Thoracic aorta (tissue), 2 donors: ENCODE data around the gene FAM120B. TPM values are rescaled to one million over a fixed set of nuclear protein-coding genes. Genes with fewer than 3 reads are reported as not detected.

ENCODE experiments used
- ATAC-seq: fragments of 150-250 bp; one replicate; pipeline ENCODE4 v1.8.0; 2017; ENCODE audit warnings: low read depth; ENCODE audit not compliant: insufficient number of reproducible peaks, low FRiP score
- DNase-seq: peaks from one replicate; pipeline ENCODE4 v3.0.0-alpha.2; 2020; ENCODE audit warnings: low spot score
- H3K27ac ChIP-seq, 2 donors: fragments of 200-600 bp; sonication (generic); 1 replicate in 1 of 2; 2 replicates in 1 of 2; pipeline ENCODE4 v1.5.1; 2016; ENCODE audit warnings: mild to moderate bottlenecking in 2 of 2, moderate library complexity in 2 of 2
- H3K27me3 ChIP-seq: fragments of 200-600 bp; sonication (generic); replicated peaks from 2 replicates; pipeline ENCODE4 v1.6.0; 2016; ENCODE audit warnings: mild to moderate bottlenecking; ENCODE audit not compliant: insufficient read depth
- H3K36me3 ChIP-seq: fragments of 200-600 bp; sonication (generic); one replicate; pipeline ENCODE4 v1.5.1; 2016
- H3K4me1 ChIP-seq, 2 donors: fragments of 200-600 bp; sonication (generic); 1 replicate in 1 of 2; 2 replicates in 1 of 2; pipeline versions ENCODE4 v1.5.1 to v1.6.0; 2016; ENCODE audit warnings: low read depth in 2 of 2, mild to moderate bottlenecking in 1 of 2; ENCODE audit not compliant: control insufficient read depth in 1 of 2
- H3K4me3 ChIP-seq: fragments of 200-600 bp; sonication (generic); 2 replicates; pipeline ENCODE4 v1.5.1; 2016; ENCODE audit warnings: mild to moderate bottlenecking
- H3K9me3 ChIP-seq: fragments of 200-600 bp; sonication (generic); 2 replicates; pipeline ENCODE4 v1.5.1; 2016
- total RNA-seq, 2 donors: library from RNA; depleted of rRNA; stranded (reverse); fragments of >200 nt; gene quantifications; one replicate each; pipeline versions ENCODE4 v1.1.0 to v1.2.3, GENCODE V29; 2016
- TF ChIP-seq, protein P1 (sequence below): fragments of 200-600 bp; sonication (generic); IDR thresholded peaks from one replicate; pipeline ENCODE4 v1.5.1; 2019; ENCODE audit warnings: antibody characterized with exemption

FAM120B gene
- total RNA-seq, 2 donors from 2014 or later = 21.0 to 24.1 TPM

DNA sequence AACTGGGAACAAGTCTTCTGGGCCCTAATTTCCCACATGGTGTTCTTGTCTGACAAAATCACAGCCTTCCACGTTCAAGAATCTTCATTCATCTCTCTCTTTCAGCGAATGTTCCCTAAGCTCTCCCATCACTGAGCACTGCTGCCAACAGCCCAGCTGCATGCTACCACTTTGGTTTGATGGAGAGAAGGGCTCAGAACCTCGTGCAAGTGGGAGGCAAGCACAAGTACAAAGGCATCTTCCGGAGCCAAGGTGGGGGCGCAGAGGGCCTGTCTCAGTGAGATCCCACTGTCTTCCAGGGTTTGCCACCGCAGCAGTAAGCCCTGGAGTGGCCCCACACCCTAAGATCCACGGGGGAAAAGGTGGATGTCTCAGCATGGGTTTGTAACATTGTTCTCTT is 32.9 kb upstream of the FAM120B start:
- no peaks in the 10 kb centered on the region for H3K36me3 ChIP-seq
- H3K27me3 ChIP-seq = no peaks in the 10 kb centered on the region
- H3K27ac ChIP-seq = no peak overlapping the region
- ATAC-seq = no peak
- TF ChIP-seq, protein P1, sequence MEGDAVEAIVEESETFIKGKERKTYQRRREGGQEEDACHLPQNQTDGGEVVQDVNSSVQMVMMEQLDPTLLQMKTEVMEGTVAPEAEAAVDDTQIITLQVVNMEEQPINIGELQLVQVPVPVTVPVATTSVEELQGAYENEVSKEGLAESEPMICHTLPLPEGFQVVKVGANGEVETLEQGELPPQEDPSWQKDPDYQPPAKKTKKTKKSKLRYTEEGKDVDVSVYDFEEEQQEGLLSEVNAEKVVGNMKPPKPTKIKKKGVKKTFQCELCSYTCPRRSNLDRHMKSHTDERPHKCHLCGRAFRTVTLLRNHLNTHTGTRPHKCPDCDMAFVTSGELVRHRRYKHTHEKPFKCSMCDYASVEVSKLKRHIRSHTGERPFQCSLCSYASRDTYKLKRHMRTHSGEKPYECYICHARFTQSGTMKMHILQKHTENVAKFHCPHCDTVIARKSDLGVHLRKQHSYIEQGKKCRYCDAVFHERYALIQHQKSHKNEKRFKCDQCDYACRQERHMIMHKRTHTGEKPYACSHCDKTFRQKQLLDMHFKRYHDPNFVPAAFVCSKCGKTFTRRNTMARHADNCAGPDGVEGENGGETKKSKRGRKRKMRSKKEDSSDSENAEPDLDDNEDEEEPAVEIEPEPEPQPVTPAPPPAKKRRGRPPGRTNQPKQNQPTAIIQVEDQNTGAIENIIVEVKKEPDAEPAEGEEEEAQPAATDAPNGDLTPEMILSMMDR = no peak
- H3K4me1 ChIP-seq = peaks cover 0 to 9% of the 10 kb centered on the region in 2 donors
- H3K4me3 ChIP-seq = no peak overlapping the region
- DNase-seq = no peak
- no peaks in the 10 kb centered on the region for H3K9me3 ChIP-seq

DNA sequence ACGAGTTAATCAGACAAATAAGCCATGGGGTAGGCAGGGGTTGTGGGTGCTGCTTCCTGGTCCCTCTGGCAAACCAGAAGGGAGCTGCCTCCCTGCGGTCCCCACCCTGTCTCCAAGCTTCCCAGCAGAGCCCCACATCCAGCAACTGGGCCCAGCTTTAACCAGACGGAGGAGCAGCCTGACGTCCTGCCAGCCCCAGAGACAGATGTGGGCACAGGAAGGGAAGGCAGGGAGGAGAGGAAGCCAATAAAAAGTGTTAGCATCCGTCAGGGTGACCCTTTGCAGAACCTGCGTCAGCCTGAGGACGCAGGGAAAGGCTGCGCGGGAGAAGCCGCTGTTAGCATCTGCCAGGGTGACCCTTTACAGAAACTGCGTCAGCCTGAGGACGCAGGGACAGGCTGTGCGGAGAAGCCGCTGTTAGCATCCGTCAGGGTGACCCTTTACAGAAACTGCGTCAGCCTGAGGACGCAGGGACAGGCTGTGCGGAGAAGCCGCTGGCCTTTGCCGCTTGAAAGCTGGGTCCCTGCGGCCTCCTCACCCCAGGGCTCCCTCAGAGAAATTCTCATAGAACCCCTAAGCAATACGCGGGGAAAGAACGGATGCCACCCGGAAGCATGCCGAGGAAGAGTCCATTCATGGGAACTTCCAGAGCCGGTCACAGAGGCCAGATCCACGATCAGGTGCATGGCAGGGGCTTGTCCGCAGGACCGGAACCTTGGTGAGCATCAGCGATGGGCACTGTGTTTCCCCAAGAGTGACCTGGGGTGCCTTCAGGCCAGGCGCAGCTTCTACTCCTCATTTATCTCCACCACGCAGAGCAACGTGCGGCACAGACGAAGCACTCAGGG is 31.6 kb upstream of the FAM120B start:
- no peak overlapping the region for H3K4me3 ChIP-seq
- ATAC-seq (no peak), DNase-seq (no peak)
- TF ChIP-seq, protein P1 = no peak
- H3K27me3 ChIP-seq = no peaks in the 10 kb centered on the region
- no peaks in the 10 kb centered on the region for H3K9me3 ChIP-seq
- H3K4me1 ChIP-seq = peaks cover 0 to 9% of the 10 kb centered on the region in 2 donors
- H3K36me3 ChIP-seq = no peaks in the 10 kb centered on the region
- no peak overlapping the region for H3K27ac ChIP-seq

DNA sequence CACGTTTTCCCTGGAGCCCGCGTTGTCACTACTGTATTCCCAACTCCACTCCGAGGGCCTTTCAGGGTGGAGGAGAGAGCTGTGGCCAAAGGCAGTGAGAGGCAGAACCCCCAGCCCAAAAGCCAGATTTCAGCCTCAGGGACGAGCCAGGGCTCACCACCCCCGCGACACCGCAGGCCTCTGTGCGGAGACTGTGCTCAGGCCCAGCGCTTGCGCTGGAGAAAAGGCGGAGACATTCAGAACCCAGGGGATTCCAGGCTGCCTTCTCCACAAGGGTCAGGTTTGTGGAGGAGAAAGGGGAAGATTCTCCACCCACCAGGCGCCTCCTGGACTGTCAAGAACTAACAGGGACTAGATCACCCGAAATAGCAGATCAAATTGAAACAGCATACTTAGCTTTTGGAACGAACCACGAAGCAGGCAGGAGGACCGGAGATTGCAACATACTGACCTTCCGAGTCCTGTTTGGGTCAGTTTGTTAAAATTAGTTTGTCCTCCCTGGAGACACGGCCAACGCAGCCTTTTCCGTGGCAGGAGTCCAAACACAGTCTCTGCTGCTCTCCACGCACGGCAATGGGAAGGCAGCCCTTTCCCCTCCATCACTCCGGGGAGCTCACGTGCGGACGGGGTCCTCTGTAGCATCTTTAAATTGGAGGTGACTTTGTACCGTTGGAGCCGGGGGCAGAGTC is 30.0 kb upstream of the FAM120B start:
- no peaks in the 10 kb centered on the region for H3K27me3 ChIP-seq
- no peak for DNase-seq
- TF ChIP-seq, protein P1 = no peak
- H3K36me3 ChIP-seq = no peaks in the 10 kb centered on the region
- H3K4me1 ChIP-seq = peaks cover 0 to 9% of the 10 kb centered on the region in 2 donors
- no peak for ATAC-seq
- H3K9me3 ChIP-seq = no peaks in the 10 kb centered on the region
- peak overlapping the region; percentile 21 for H3K4me3 ChIP-seq
- no peak overlapping the region for H3K27ac ChIP-seq

DNA sequence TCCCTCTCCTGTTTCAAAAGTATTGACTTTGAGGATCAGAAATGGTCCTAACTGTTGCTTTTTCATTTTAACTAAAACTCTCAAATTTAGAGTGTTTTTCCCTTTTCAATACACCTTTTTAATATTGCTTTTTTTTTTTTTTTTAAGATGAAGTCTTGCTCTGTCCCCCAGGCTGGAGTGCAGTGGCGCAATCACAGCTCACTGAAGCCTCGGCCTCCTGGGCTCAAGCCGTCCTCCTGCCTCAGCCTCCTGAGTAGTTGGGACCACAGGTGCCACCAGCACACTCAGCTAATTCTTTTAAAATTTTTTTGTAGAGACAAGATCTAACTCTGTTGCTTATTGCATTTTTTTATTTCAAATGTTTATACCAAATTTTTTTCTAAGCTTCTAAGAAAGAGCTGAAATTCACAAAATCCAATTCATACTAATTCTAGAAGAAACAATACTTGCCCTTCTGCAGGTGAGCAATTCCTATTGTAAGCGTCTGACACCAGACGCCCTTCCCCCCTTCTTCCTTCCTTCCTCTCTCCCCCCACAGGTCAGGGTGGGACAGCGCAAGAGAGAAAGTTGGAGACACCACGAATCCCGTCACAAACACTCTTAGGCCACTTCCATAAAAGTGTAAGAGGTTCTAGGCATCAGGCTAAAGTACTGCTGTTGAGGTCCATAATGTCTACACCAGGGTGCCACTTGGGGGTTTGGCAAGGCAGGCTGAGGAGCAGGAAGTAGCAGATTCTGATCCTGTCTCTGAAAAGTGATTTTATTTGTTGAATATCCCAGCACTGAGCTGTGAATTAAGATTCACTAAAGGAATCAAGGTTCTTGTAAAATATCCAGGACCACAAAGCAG is 28.4 kb upstream of the FAM120B start:
- no peaks in the 10 kb centered on the region for H3K27me3 ChIP-seq
- no peaks in the 10 kb centered on the region for H3K9me3 ChIP-seq
- peaks cover 0 to 9% of the 10 kb centered on the region in 2 donors for H3K4me1 ChIP-seq
- ATAC-seq = no peak
- peaks cover 2% of the 10 kb centered on the region for H3K36me3 ChIP-seq
- TF ChIP-seq, protein P1 = no peak
- DNase-seq = no peak
- H3K27ac ChIP-seq = no peak overlapping the region
- H3K4me3 ChIP-seq = no peak overlapping the region

DNA sequence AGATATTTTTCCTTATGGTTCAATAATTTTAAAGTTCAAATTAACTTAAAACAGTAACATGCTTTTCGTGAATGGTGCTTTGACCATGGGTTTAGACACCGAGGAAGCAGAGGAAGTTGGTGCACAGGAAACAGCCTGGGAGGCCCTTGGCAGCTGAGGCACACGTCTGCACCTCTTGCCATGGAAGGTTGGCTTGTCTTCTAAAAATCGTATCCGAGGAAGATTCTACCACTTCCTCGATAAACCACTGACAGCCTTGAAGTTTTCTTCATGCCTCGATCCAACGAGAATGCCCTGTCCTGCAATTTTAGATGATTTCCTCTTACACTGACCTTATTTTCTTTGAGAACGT is 27.8 kb upstream of the FAM120B start:
- Histone ChIP-seq H3K9me3 (no peaks in the 10 kb centered on the region), H3K27ac (no peak overlapping the region), H3K36me3 (peaks cover 2% of the 10 kb centered on the region), H3K4me1 (peaks cover 0 to 9% of the 10 kb centered on the region in 2 donors), H3K27me3 (no peaks in the 10 kb centered on the region), H3K4me3 (no peak overlapping the region)
- TF ChIP-seq, protein P1 = no peak
- no peak for ATAC-seq
- DNase-seq = no peak
